Measurements from ENCODE around the gene BCL10. TPM values are rescaled to one million over a fixed set of nuclear protein-coding genes. Genes with fewer than 3 reads are reported as not detected.

The BCL10 gene
- total RNA-seq, 1 donor from 2014 or later = 27.2 TPM

DNA sequence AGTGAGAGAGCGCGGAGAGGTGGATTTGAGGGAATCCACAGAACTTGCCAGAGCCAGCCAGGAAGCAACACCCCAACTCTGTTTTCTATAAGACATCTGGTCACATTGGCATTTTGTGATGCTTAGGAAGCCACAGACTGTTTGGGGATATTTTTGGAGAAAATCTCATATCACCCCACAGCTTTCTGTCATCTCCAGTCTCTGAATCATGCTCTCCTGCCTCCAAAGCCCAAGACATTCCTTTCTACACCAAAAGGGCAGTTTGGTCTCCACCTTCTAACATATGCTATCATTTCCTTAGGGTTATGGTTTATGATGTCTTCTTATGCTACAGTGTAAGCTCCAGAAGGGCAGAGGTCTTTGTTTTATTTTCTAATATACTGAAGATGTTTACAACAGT lies 14.4 kb upstream of the BCL10 start:
- TF ChIP-seq, protein P1, sequence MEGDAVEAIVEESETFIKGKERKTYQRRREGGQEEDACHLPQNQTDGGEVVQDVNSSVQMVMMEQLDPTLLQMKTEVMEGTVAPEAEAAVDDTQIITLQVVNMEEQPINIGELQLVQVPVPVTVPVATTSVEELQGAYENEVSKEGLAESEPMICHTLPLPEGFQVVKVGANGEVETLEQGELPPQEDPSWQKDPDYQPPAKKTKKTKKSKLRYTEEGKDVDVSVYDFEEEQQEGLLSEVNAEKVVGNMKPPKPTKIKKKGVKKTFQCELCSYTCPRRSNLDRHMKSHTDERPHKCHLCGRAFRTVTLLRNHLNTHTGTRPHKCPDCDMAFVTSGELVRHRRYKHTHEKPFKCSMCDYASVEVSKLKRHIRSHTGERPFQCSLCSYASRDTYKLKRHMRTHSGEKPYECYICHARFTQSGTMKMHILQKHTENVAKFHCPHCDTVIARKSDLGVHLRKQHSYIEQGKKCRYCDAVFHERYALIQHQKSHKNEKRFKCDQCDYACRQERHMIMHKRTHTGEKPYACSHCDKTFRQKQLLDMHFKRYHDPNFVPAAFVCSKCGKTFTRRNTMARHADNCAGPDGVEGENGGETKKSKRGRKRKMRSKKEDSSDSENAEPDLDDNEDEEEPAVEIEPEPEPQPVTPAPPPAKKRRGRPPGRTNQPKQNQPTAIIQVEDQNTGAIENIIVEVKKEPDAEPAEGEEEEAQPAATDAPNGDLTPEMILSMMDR (IDR thresholded peaks at IDR 0.05; ENCODE audit: unreplicated experiment) = no peak
- H3K27ac Mint-ChIP-seq = no peak overlapping the region
- no peaks in the 10 kb centered on the region for H3K4me1 Mint-ChIP-seq
- H3K27me3 Mint-ChIP-seq (ENCODE audit: low read depth) = no peaks in the 10 kb centered on the region
- H3K36me3 Mint-ChIP-seq = no peaks in the 10 kb centered on the region
- DNase-seq (ENCODE audit: low spot score in 2 of 2, unreplicated experiment in 2 of 2) = no peak
- no peak overlapping the region for H3K4me3 Mint-ChIP-seq
- no peaks in the 10 kb centered on the region for H3K9me3 Mint-ChIP-seq

DNA sequence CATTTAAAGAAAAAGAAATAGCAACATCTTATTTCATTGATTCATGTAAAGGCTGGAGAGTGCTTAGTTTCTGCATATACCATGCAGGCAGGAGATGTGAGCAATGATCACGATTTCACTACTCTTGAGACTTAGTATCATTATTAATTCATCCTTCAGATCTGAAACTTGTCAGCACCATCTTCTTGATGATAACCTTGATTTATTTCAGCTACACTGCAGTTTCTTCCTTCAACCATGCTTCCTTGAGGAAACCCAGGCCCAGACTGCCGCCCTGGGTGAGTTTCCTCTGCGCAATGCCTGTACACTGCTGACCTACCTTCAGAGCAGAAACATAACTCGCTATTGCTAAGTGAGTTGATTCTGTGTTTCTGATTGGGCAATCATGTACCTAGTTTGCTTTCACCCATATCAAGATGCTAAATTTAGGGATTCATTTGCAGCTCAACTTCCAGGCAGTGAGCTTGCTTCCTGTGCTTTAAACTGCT lies 13.5 kb upstream of the BCL10 start:
- no peaks in the 10 kb centered on the region for H3K27me3 Mint-ChIP-seq (ENCODE audit: low read depth)
- H3K4me3 Mint-ChIP-seq = no peak overlapping the region
- H3K9me3 Mint-ChIP-seq = no peaks in the 10 kb centered on the region
- TF ChIP-seq, protein P1 (IDR thresholded peaks at IDR 0.05; ENCODE audit: unreplicated experiment) = no peak
- H3K27ac Mint-ChIP-seq = no peak overlapping the region
- no peaks in the 10 kb centered on the region for H3K4me1 Mint-ChIP-seq
- H3K36me3 Mint-ChIP-seq = no peaks in the 10 kb centered on the region
- no peak for DNase-seq (ENCODE audit: low spot score in 2 of 2, unreplicated experiment in 2 of 2)

DNA sequence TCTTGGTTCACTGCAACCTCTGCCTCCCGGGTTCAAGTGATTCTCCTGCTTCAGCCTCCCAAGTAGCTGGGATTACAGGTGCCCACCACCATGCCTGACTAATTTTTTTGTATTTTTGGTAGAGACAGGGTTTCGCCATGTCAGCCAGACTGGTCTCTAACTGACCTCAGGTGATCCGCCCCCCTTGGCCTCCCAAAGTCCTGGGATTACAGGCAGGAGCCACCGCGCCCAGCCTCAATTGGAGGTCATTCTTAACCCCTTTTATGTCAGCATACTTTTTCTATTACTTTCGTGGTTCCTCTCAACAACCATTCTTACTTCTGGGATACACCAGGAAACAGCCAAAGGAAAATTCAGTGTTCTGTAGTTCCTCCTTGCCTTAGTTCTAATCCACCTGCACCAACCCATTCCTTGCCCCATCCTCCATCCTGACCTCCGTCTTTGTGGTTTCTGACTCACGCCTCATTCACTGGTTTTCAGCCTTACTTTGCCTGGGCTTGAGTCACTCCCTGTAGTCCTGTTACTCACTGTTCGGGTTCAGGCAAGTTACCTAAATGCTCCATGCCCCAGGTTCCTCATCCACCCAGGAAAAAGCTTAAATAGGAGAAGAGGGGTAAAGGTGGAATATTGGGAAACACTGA lies 12.9 kb upstream of the BCL10 start:
- Mint-ChIP-seq H3K36me3 (no peaks in the 10 kb centered on the region), H3K27me3 (ENCODE audit: low read depth) (no peaks in the 10 kb centered on the region), H3K27ac (no peak overlapping the region), H3K9me3 (no peaks in the 10 kb centered on the region), H3K4me1 (no peaks in the 10 kb centered on the region), H3K4me3 (no peak overlapping the region)
- DNase-seq (ENCODE audit: low spot score in 2 of 2, unreplicated experiment in 2 of 2) = no peak
- TF ChIP-seq, protein P1 (IDR thresholded peaks at IDR 0.05; ENCODE audit: unreplicated experiment) = no peak

- Mint-ChIP-seq H3K4me1 (peaks cover 8% of the 10 kb centered on the region), H3K27me3 (ENCODE audit: low read depth) (no peaks in the 10 kb centered on the region), H3K27ac (no peak overlapping the region), H3K36me3 (no peaks in the 10 kb centered on the region), H3K4me3 (no peak overlapping the region), H3K9me3 (no peaks in the 10 kb centered on the region)
- no peak for DNase-seq (ENCODE audit: low spot score in 2 of 2, unreplicated experiment in 2 of 2)
- TF ChIP-seq, protein P1 (IDR thresholded peaks at IDR 0.05; ENCODE audit: unreplicated experiment) = no peak
Observed at GRCh38 chr1:85284202-85284601, 7.8 kb upstream of the BCL10 start.

DNA sequence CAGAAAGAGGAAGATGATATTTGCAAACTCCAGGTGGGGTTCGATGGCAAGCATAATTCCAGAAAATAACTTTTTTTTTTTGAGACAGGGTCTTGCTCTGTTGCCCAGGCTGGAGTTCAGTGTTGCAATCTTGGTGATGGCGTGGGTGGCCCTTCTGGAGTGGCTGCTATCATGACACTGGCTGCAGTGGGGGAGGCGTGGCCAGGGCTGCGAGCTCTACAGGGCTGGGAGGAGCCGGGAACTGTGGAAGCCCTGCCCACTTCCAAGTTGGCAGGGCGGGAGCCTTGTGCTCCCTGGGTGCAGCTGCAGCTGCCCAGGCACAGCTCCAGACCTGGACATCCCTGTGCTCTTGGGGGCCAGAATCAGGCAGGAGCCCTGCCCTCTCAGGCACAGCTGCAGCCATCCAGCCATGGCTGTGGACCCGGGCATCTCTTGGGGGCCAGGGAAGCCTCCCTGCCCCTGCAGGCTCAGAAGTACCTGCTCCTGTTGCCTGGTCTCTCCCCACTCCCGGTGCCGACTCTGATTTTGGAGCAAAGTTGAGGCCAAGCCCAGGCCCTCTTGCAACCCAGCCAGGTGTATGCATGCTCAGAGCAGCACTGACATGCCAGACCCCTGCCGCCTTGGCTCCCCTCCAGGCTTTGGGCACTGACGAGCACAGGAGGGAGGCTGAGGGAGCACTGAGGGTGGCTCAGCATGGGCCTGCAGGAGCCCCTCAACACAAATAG lies 7.2 kb upstream of the BCL10 start:
- Mint-ChIP-seq H3K27me3 (ENCODE audit: low read depth) (no peaks in the 10 kb centered on the region), H3K9me3 (no peaks in the 10 kb centered on the region), H3K4me3 (no peak overlapping the region), H3K27ac (no peak overlapping the region), H3K36me3 (no peaks in the 10 kb centered on the region), H3K4me1 (peaks cover 14% of the 10 kb centered on the region)
- TF ChIP-seq, protein P1 (IDR thresholded peaks at IDR 0.05; ENCODE audit: unreplicated experiment) = no peak
- DNase-seq (ENCODE audit: low spot score in 2 of 2, unreplicated experiment in 2 of 2) = no peak

Data from mesothelial cell of epicardium (in vitro differentiated cells).